GM23338 (cell line): ENCODE results near the gene APAF1. TPM values are rescaled to one million over a fixed set of nuclear protein-coding genes. Genes with fewer than 3 reads are reported as not detected.

Source experiments
- ATAC-seq: fragments of 200-7000 bp; cut with Tn5 transposase; 3 replicates; pipeline ENCODE4 v1.9.1; 2020
- DNase-seq: peaks from one replicate; pipeline ENCODE4 v3.0.0-alpha.2; 2015; ENCODE audit warnings: low spot score
- H2AFZ ChIP-seq: fragments of 200-600 bp; sonication (generic); 2 replicates; pipeline ENCODE4 v1.8.0; 2016; ENCODE audit warnings: antibody characterized with exemption, mild to moderate bottlenecking, moderate library complexity
- H3F3A ChIP-seq: fragments of 200-600 bp; sonication (generic); replicated peaks from 2 replicates; pipeline ENCODE4 v1.8.0; 2017; ENCODE audit warnings: antibody characterized with exemption, mixed run types, low read depth
- H3K27ac ChIP-seq: fragments of 200-600 bp; sonication (generic); 2 replicates; pipeline ENCODE4 v1.6.1; 2016; ENCODE audit warnings: low read depth
- H3K27me3 ChIP-seq: fragments of 200-600 bp; sonication (generic); 2 replicates; pipeline ENCODE4 v1.8.0; 2016; ENCODE audit warnings: mild to moderate bottlenecking, mixed run types, moderate library complexity; ENCODE audit not compliant: insufficient read depth
- H3K36me3 ChIP-seq: fragments of 200-600 bp; sonication (generic); 2 replicates; pipeline ENCODE4 v1.8.0; 2016; ENCODE audit warnings: mild to moderate bottlenecking; ENCODE audit not compliant: insufficient read depth
- H3K4me1 ChIP-seq: fragments of 200-600 bp; sonication (generic); 2 replicates; pipeline ENCODE4 v1.8.0; 2016; ENCODE audit warnings: mild to moderate bottlenecking, moderate library complexity; ENCODE audit not compliant: insufficient read depth
- H3K4me2 ChIP-seq: fragments of 200-600 bp; sonication (generic); 2 replicates; pipeline ENCODE4 v1.7.1; 2017; ENCODE audit warnings: mixed run types
- H3K4me3 ChIP-seq: fragments of 200-600 bp; sonication (generic); 2 replicates; pipeline ENCODE4 v1.6.1; 2016; ENCODE audit warnings: mixed run types
- H3K79me2 ChIP-seq: fragments of 200-600 bp; sonication (generic); replicated peaks from 2 replicates; pipeline ENCODE4 v1.8.0; 2017; ENCODE audit warnings: mild to moderate bottlenecking; ENCODE audit not compliant: insufficient read depth
- H3K9me2 ChIP-seq: fragments of 200-600 bp; sonication (generic); 2 replicates; pipeline ENCODE4 v1.8.0; 2017; ENCODE audit not compliant: insufficient read depth
- H4K20me1 ChIP-seq: fragments of 200-600 bp; sonication (generic); replicated peaks from 2 replicates; pipeline ENCODE4 v1.8.0; 2017; ENCODE audit warnings: mild to moderate bottlenecking; ENCODE audit not compliant: insufficient read depth
- H3K27ac Mint-ChIP-seq: 2 replicates; pipeline ENCODE4 v1.8.0; 2020; ENCODE audit warnings: inconsistent platforms, mild to moderate bottlenecking, moderate library complexity, mixed read lengths
- H3K27me3 Mint-ChIP-seq: 3 replicates; pipeline ENCODE4 v1.8.0; 2022; ENCODE audit warnings: low read depth, mild to moderate bottlenecking, moderate library complexity, mixed read lengths, inconsistent platforms; ENCODE audit not compliant: insufficient read depth, poor library complexity
- H3K36me3 Mint-ChIP-seq: 3 replicates; pipeline ENCODE4 v1.8.0; 2021; ENCODE audit warnings: low read depth, mild to moderate bottlenecking, inconsistent platforms, moderate library complexity, mixed read lengths
- H3K4me1 Mint-ChIP-seq: 3 replicates; pipeline ENCODE4 v1.8.0; 2020; ENCODE audit warnings: mild to moderate bottlenecking, inconsistent platforms, mixed read lengths
- H3K4me3 Mint-ChIP-seq: 3 replicates; pipeline ENCODE4 v1.8.0; 2021; ENCODE audit warnings: moderate library complexity, mild to moderate bottlenecking, inconsistent platforms, mixed read lengths
- H3K9me3 Mint-ChIP-seq: 3 replicates; pipeline ENCODE4 v1.8.0; 2020; ENCODE audit warnings: moderate library complexity, mild to moderate bottlenecking, inconsistent platforms, mixed read lengths
- CREB1 ChIP-seq: fragments of 250-450 bp; sonication (Bioruptor Pico); IDR thresholded peaks from 2 replicates; pipeline ENCODE4 v1.5.0; 2020; ENCODE audit warnings: low read depth, mild to moderate bottlenecking, moderate library complexity
- NANOG ChIP-seq: IDR thresholded peaks from 2 replicates; pipeline ENCODE4 v1.6.1; 2016; ENCODE audit warnings: antibody characterized with exemption, borderline replicate concordance
- POLR2AphosphoS5 ChIP-seq: IDR thresholded peaks from 2 replicates; pipeline ENCODE4 v1.6.1; 2016; ENCODE audit warnings: antibody characterized with exemption, low read depth
- STAT1 ChIP-seq: IDR thresholded peaks from one replicate; pipeline ENCODE4 v1.6.1; 2016; ENCODE audit warnings: antibody characterized with exemption; ENCODE audit not compliant: unreplicated experiment
- ZNF462 ChIP-seq: fragments of 250-450 bp; sonication (Bioruptor Pico); IDR thresholded peaks from 2 replicates; pipeline ENCODE4 v1.5.0; 2020; ENCODE audit warnings: mild to moderate bottlenecking, moderate library complexity
- polyA plus RNA-seq: library from polyadenylated mRNA; unstranded; fragments of >200 nt; fragmentation: Nextera tagmentation; extraction: Ambion mirVana; gene quantifications from 2 replicates; pipeline ENCODE4 v1.2.1, GENCODE V29; 2016
- total RNA-seq: library from RNA; depleted of rRNA; stranded (reverse); fragments of >200 nt; shearing (Covaris generic); gene quantifications from 2 replicates; pipeline ENCODE4 v1.2.3, GENCODE V29; 2014
- TF ChIP-seq, protein P1 (sequence below): IDR thresholded peaks from 2 replicates; pipeline ENCODE4 v1.6.1; 2016; ENCODE audit warnings: antibody characterized with exemption
- TF ChIP-seq, protein P2 (sequence below), 2 experiments: fragments of 200-600 bp in 1 of 2; sonication (generic) in 1 of 2; conservative IDR thresholded peaks; 2 replicates each; pipeline versions ENCODE4 v1.5.1 to v1.6.1; 2016 to 2017; ENCODE audit warnings: antibody characterized with exemption in 2 of 2, low read depth in 2 of 2, mild to moderate bottlenecking in 2 of 2, moderate library complexity in 1 of 2

Gene APAF1
- total and polyA plus RNA-seq, 2 experiments from 2014 or later = 12.0 to 31.2 TPM

- Histone ChIP-seq H3K27ac (no peak overlapping the region), H3K4me3 (no peak overlapping the region), H3K4me1 (no peaks in the 10 kb centered on the region), H3K27me3 (no peaks in the 10 kb centered on the region), H3K4me2 (no peak overlapping the region), H3K9me2 (no peaks in the 10 kb centered on the region), H3F3A (no peaks in the 10 kb centered on the region), H2AFZ (no peak overlapping the region), H3K36me3 (no peaks in the 10 kb centered on the region; the same call in none of the 2 replicates), H3K79me2 (no peaks in the 10 kb centered on the region), H4K20me1 (no peaks in the 10 kb centered on the region)
- Mint-ChIP-seq H3K4me1 (no peaks in the 10 kb centered on the region; the same call in 2 of the 3 replicates), H3K4me3 (no peak overlapping the region), H3K9me3 (no peaks in the 10 kb centered on the region), H3K27me3 (no peaks in the 10 kb centered on the region), H3K27ac (no peak overlapping the region), H3K36me3 (no peaks in the 10 kb centered on the region)
- no peak for ATAC-seq
- DNase-seq = no peak
- TF ChIP-seq POLR2AphosphoS5 (no peak), STAT1 (no peak), NANOG (no peak), ZNF462 (CRISPR knock-in tag) (no peak), CREB1 (CRISPR knock-in tag) (no peak)
- TF ChIP-seq, protein P1, sequence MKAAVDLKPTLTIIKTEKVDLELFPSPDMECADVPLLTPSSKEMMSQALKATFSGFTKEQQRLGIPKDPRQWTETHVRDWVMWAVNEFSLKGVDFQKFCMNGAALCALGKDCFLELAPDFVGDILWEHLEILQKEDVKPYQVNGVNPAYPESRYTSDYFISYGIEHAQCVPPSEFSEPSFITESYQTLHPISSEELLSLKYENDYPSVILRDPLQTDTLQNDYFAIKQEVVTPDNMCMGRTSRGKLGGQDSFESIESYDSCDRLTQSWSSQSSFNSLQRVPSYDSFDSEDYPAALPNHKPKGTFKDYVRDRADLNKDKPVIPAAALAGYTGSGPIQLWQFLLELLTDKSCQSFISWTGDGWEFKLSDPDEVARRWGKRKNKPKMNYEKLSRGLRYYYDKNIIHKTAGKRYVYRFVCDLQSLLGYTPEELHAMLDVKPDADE = no peak
- TF ChIP-seq, protein P2, sequence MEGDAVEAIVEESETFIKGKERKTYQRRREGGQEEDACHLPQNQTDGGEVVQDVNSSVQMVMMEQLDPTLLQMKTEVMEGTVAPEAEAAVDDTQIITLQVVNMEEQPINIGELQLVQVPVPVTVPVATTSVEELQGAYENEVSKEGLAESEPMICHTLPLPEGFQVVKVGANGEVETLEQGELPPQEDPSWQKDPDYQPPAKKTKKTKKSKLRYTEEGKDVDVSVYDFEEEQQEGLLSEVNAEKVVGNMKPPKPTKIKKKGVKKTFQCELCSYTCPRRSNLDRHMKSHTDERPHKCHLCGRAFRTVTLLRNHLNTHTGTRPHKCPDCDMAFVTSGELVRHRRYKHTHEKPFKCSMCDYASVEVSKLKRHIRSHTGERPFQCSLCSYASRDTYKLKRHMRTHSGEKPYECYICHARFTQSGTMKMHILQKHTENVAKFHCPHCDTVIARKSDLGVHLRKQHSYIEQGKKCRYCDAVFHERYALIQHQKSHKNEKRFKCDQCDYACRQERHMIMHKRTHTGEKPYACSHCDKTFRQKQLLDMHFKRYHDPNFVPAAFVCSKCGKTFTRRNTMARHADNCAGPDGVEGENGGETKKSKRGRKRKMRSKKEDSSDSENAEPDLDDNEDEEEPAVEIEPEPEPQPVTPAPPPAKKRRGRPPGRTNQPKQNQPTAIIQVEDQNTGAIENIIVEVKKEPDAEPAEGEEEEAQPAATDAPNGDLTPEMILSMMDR (conservative IDR thresholded peaks at IDR 0.05; ENCODE audit: low read depth in 2 of 2) = no peak
Observed at GRCh38 chr12:98656289-98657101, 11.4 kb downstream of the APAF1 start.
